SU-DHL-6 (cell line): ENCODE results near the gene ZFP3.
"Not testable (repeated sequence)": the region's sequence is repeated elsewhere in the genome, so short reads cannot be mapped to it uniquely, and the experiment has no call there.

Experiments
- H2AFZ ChIP-seq: fragments of 200-600 bp; sonication (generic); 2 replicates; pipeline ENCODE4 v1.6.1; 2014; ENCODE audit warnings: low read depth, mild to moderate bottlenecking, moderate library complexity, mixed read lengths, antibody characterized with exemption, low read length; ENCODE audit not compliant: severe bottlenecking
- H3F3A ChIP-seq: fragments of 200-600 bp; shearing (Covaris generic); 2 replicates; pipeline ENCODE4 v1.6.0; 2016; ENCODE audit warnings: antibody characterized with exemption, mild to moderate bottlenecking; ENCODE audit not compliant: insufficient read depth
- H3K27ac ChIP-seq: fragments of 200-600 bp; sonication (generic); 2 replicates; pipeline ENCODE4 v1.5.1; 2016; ENCODE audit warnings: low read depth, mild to moderate bottlenecking, low read length, moderate library complexity, mixed read lengths
- H3K27me3 ChIP-seq: fragments of 200-600 bp; sonication (generic), shearing (Covaris generic); 2 replicates; pipeline ENCODE4 v1.6.0; 2014; ENCODE audit warnings: mild to moderate bottlenecking, low read length
- H3K36me3 ChIP-seq: fragments of 200-600 bp; sonication (generic); 2 replicates; pipeline ENCODE4 v1.6.1; 2014; ENCODE audit warnings: mild to moderate bottlenecking, low read length, mixed read lengths
- H3K4me2 ChIP-seq: fragments of 300-600, 200-600 bp; shearing (Covaris generic), sonication (generic); 2 replicates; pipeline ENCODE4 v1.6.0; 2014; ENCODE audit warnings: low read length, low read depth, mild to moderate bottlenecking; ENCODE audit not compliant: poor library complexity, severe bottlenecking
- H3K4me3 ChIP-seq: fragments of 200-600 bp; sonication (generic); 2 replicates; pipeline ENCODE4 v1.5.1; 2014; ENCODE audit warnings: antibody characterized with exemption, low read length, mild to moderate bottlenecking, mixed read lengths; ENCODE audit not compliant: insufficient read depth, poor library complexity, severe bottlenecking
- H3K79me2 ChIP-seq: fragments of 200-600 bp; sonication (generic); 2 replicates; pipeline ENCODE4 v1.6.1; 2014; ENCODE audit warnings: mild to moderate bottlenecking, low read length, moderate library complexity; ENCODE audit not compliant: insufficient read depth
- H3K9ac ChIP-seq: fragments of 200-600 bp; sonication (generic); 2 replicates; pipeline ENCODE4 v1.7.0; 2014; ENCODE audit warnings: mild to moderate bottlenecking, low read length
- H3K9me2 ChIP-seq: fragments of 200-600 bp; sonication (generic); replicated peaks from 2 replicates; pipeline ENCODE4 v1.6.1; 2014; ENCODE audit warnings: low read length; ENCODE audit not compliant: insufficient read depth
- H3K9me3 ChIP-seq: fragments of 200-600 bp; sonication (generic); 2 replicates; pipeline ENCODE4 v1.6.1; 2014; ENCODE audit warnings: low read length, mixed read lengths; ENCODE audit not compliant: insufficient read depth
- H4K20me1 ChIP-seq: fragments of 200-600 bp; sonication (generic); 2 replicates; pipeline ENCODE4 v1.6.1; 2014; ENCODE audit warnings: low read depth, mild to moderate bottlenecking, antibody characterized with exemption, low read length, moderate library complexity, mixed read lengths
- EZH2phosphoT487 ChIP-seq: fragments of 200-600 bp; sonication (generic), shearing (Covaris generic); conservative IDR thresholded peaks from 2 replicates; pipeline ENCODE4 v1.6.1; 2018; ENCODE audit warnings: mild to moderate bottlenecking, antibody characterized with exemption, low read length, moderate library complexity, mixed read lengths
- TF ChIP-seq, protein P1 (sequence below): fragments of 200-600 bp; sonication (generic); IDR thresholded peaks from one replicate; pipeline ENCODE4 v1.5.1; 2017; ENCODE audit warnings: antibody characterized with exemption, mild to moderate bottlenecking, low read length, moderate library complexity; ENCODE audit not compliant: insufficient read depth, poor library complexity, severe bottlenecking

The ZFP3 gene

DNA sequence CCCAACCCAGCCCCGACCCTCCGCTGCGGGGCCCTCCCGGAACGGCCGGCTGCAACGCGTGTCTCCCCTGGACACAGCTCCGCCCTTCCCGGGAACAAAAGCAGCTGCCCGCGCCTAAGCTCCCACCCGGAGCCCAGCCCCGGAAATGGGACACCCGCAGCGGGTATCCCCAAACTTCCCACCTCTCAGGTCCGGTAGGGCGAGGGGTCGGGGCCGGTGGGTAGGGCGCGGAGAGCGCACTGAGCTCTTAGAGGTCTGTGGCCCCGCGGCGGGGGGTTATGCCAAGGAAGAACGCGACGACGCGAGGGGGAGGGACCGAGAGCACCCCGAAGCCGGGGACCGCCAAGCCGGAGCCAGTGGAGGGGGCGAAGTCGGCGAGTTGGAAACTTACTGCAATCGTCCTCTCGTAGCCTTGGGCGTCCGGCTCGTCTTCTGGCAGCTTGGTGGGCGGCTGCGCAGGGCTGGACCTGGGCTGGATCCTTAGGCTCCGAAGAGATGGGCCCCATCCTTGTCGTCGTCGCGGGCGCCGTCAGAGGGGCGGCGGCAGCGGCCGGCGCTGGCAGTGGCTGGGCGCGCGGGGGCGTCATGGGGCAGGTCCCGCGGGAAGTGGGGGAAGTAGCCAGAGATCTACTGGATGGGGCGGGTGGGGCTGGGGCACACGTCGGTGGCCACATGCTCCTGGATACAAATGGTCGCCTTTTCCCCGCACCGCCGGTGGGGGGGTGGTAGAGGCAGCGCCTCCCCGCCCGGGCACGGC is 44.5 kb downstream of the ZFP3 start:
- no peaks in the 10 kb centered on the region for H3K9me2 ChIP-seq
- no peak for TF ChIP-seq EZH2phosphoT487
- TF ChIP-seq, protein P1, sequence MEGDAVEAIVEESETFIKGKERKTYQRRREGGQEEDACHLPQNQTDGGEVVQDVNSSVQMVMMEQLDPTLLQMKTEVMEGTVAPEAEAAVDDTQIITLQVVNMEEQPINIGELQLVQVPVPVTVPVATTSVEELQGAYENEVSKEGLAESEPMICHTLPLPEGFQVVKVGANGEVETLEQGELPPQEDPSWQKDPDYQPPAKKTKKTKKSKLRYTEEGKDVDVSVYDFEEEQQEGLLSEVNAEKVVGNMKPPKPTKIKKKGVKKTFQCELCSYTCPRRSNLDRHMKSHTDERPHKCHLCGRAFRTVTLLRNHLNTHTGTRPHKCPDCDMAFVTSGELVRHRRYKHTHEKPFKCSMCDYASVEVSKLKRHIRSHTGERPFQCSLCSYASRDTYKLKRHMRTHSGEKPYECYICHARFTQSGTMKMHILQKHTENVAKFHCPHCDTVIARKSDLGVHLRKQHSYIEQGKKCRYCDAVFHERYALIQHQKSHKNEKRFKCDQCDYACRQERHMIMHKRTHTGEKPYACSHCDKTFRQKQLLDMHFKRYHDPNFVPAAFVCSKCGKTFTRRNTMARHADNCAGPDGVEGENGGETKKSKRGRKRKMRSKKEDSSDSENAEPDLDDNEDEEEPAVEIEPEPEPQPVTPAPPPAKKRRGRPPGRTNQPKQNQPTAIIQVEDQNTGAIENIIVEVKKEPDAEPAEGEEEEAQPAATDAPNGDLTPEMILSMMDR = no peak
- no peak overlapping the region for H3K4me3 ChIP-seq
- no peaks in the 10 kb centered on the region for H3K27me3 ChIP-seq
- H4K20me1 ChIP-seq = no peaks in the 10 kb centered on the region
- no peak overlapping the region for H3K27ac ChIP-seq
- no peaks in the 10 kb centered on the region for H3K9me3 ChIP-seq
- H3K36me3 ChIP-seq = no peaks in the 10 kb centered on the region
- no peaks in the 10 kb centered on the region for H3F3A ChIP-seq
- no peak overlapping the region for H3K4me2 ChIP-seq
- H3K79me2 ChIP-seq = no peaks in the 10 kb centered on the region
- H3K9ac ChIP-seq = no peak overlapping the region
- H2AFZ ChIP-seq = no peak overlapping the region

DNA sequence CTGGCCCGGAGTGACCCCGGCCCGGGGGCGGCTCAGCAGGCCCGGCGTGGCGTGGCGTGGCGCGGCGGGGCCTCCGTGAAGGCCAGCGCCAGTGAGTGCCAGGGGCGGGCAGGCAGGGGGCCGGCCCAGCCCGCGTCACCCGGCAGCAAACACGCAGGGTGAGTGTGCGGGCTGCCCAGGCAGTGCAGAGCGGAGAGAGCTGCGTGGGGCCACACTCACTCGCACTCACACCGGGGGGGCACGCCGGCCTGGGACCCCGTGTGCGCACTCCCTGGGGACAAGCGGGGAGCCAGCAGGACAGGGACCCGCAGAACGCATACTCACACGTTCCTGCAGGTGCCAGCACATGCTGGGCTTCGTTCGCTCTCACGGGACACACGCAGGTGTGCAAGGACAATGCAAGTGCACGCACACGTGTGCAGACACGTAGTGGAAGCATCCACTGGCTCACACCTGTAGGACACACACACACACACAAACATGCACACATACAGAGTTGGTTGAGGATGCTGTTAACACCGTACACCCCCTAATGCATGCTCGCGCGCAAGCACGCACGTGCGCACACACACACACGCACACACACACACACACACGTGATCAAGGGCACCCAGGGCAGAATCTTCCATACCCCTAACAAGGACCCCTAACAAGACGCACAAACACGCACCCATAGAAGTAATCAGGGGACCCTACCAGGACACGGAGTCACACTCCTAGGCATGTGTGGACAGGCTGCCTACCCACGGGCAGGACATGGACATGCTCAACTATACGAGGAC is 45.3 kb downstream of the ZFP3 start:
- Histone ChIP-seq H4K20me1 (no peaks in the 10 kb centered on the region), H3K4me2 (no peak overlapping the region), H3K27ac (no peak overlapping the region), H3K27me3 (no peaks in the 10 kb centered on the region), H3K79me2 (no peaks in the 10 kb centered on the region), H3K4me3 (no peak overlapping the region), H3K36me3 (no peaks in the 10 kb centered on the region), H3K9me2 (no peaks in the 10 kb centered on the region), H3K9me3 (no peaks in the 10 kb centered on the region), H3F3A (no peaks in the 10 kb centered on the region), H2AFZ (no peak overlapping the region), H3K9ac (no peak overlapping the region)
- TF ChIP-seq EZH2phosphoT487 = no peak
- TF ChIP-seq, protein P1 = no peak

GRCh38 chr17:5124125-5124760 is 46.0 kb downstream of the ZFP3 start:
- not testable (repeated sequence) for H3K4me3 ChIP-seq, H2AFZ ChIP-seq, H3K36me3 ChIP-seq, H3K9ac ChIP-seq, H3K9me3 ChIP-seq, H4K20me1 ChIP-seq, H3K9me2 ChIP-seq, H3K79me2 ChIP-seq, H3K4me2 ChIP-seq, H3K27ac ChIP-seq, H3F3A ChIP-seq, H3K27me3 ChIP-seq

DNA sequence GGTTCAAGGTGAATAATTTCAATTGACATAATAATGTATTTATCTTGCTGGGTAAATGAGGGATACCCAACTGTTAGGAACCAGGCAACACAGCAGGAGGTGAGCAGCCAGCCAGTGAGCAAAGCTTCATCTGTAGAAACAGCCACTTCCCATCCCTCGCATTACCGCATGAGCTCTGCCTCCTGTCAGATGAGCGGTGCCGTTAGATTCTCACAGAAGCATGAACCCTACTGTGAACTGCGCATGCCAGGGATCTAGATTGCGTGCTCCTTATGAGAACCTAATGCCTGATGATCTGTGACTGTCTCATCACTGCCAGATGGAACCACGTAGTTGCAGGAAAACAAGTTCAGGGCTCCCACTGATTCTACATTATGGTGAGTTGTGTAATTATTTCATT is 46.6 kb downstream of the ZFP3 start:
- H3K36me3 ChIP-seq, H4K20me1 ChIP-seq, H3F3A ChIP-seq, H3K9ac ChIP-seq, H3K9me3 ChIP-seq, H3K4me3 ChIP-seq, H3K79me2 ChIP-seq, H2AFZ ChIP-seq, H3K27me3 ChIP-seq, H3K9me2 ChIP-seq, H3K4me2 ChIP-seq, H3K27ac ChIP-seq: not testable (repeated sequence)
